GM23248 (cell line): ENCODE data around the gene CTIF. TPM values are rescaled to one million over a fixed set of nuclear protein-coding genes. Genes with fewer than 3 reads are reported as not detected.
"Not testable (repeated sequence)": the region's sequence is repeated elsewhere in the genome, so short reads cannot be mapped to it uniquely, and the experiment has no call there.

Experiments
- DNase-seq: peaks from one replicate; pipeline ENCODE4 v3.0.0-alpha.2; 2015
- H2AFZ ChIP-seq: fragments of 200-600 bp; sonication (generic); 2 replicates; pipeline ENCODE4 v1.6.1; 2016; ENCODE audit warnings: antibody characterized with exemption
- H3F3A ChIP-seq: fragments of 200-600 bp; sonication (generic); 2 replicates; pipeline ENCODE4 v1.6.1; 2016; ENCODE audit warnings: mild to moderate bottlenecking, antibody characterized with exemption, mixed run types; ENCODE audit not compliant: insufficient read depth
- H3K27ac ChIP-seq: fragments of 200-600 bp; sonication (generic); 2 replicates; pipeline ENCODE4 v1.5.1; 2016; ENCODE audit warnings: mild to moderate bottlenecking
- H3K27me3 ChIP-seq: fragments of 200-600 bp; sonication (generic); replicated peaks from 2 replicates; pipeline ENCODE4 v1.6.1; 2016; ENCODE audit warnings: mild to moderate bottlenecking; ENCODE audit not compliant: insufficient read depth
- H3K36me3 ChIP-seq: fragments of 200-600 bp; sonication (generic); 2 replicates; pipeline ENCODE4 v1.6.1; 2016; ENCODE audit warnings: low read depth, mild to moderate bottlenecking
- H3K4me1 ChIP-seq: fragments of 200-600 bp; sonication (generic); 2 replicates; pipeline ENCODE4 v1.6.1; 2016; ENCODE audit warnings: mild to moderate bottlenecking; ENCODE audit not compliant: insufficient read depth
- H3K4me2 ChIP-seq: fragments of 200-600 bp; sonication (generic); one replicate; pipeline ENCODE4 v1.6.1; 2016; ENCODE audit warnings: mild to moderate bottlenecking; ENCODE audit not compliant: unreplicated experiment
- H3K4me3 ChIP-seq: fragments of 200-600 bp; sonication (generic); 2 replicates; pipeline ENCODE4 v1.5.1; 2016; ENCODE audit warnings: mild to moderate bottlenecking
- H3K79me2 ChIP-seq: fragments of 200-600 bp; sonication (generic); 2 replicates; pipeline ENCODE4 v1.6.1; 2016; ENCODE audit warnings: mild to moderate bottlenecking; ENCODE audit not compliant: insufficient read depth
- H3K9ac ChIP-seq: fragments of 200-600 bp; sonication (generic); 2 replicates; pipeline ENCODE4 v1.6.1; 2016; ENCODE audit warnings: mild to moderate bottlenecking
- H3K9me2 ChIP-seq: fragments of 200-600 bp; sonication (generic); 2 replicates; pipeline ENCODE4 v1.6.1; 2016; ENCODE audit warnings: mixed run types, mild to moderate bottlenecking, moderate library complexity; ENCODE audit not compliant: insufficient read depth
- H3K9me3 ChIP-seq: fragments of 200-600 bp; sonication (generic); one replicate; pipeline ENCODE4 v1.6.1; 2017; ENCODE audit warnings: low read depth
- H4K20me1 ChIP-seq: fragments of 200-600 bp; sonication (generic); 2 replicates; pipeline ENCODE4 v1.6.0; 2016; ENCODE audit not compliant: insufficient read depth
- EZH2 ChIP-seq: fragments of 200-600 bp; sonication (generic); IDR thresholded peaks from 2 replicates; pipeline ENCODE4 v1.6.1; 2018; ENCODE audit warnings: antibody characterized with exemption, mild to moderate bottlenecking; ENCODE audit not compliant: insufficient read depth, poor library complexity, severe bottlenecking
- EZH2phosphoT487 ChIP-seq: fragments of 200-600 bp; sonication (generic); IDR thresholded peaks from 2 replicates; pipeline ENCODE4 v1.6.1; 2018; ENCODE audit warnings: antibody characterized with exemption, moderate library complexity, mild to moderate bottlenecking, low read depth; ENCODE audit not compliant: insufficient read depth
- WGBS, 2 experiments: methylation state at CpG; one replicate each; pipeline ENCODE4 v1.1.6; 2015 to 2017; ENCODE audit warnings: low lambda C conversion rate in 2 of 2, low coverage in 1 of 2; ENCODE audit errors: missing lambda C conversion rate in 2 of 2; 5-methylcytosine and 5-hydroxymethylcytosine counted together
- in situ Hi-C: fragments of 300-500 bp; cut with MboI; formaldehyde crosslinking; loops from 2 replicates; pipeline ENCODE4 v1.15.0; 2020
- polyA plus RNA-seq: library from polyadenylated mRNA; unstranded; fragments of >200 nt; fragmentation: Nextera tagmentation; extraction: Ambion mirVana; gene quantifications from 2 replicates; pipeline ENCODE4 v1.2.1, GENCODE V29; 2016
- total RNA-seq: library from RNA; depleted of rRNA; stranded (reverse); fragments of >200 nt; shearing (Covaris generic); gene quantifications from 2 replicates; pipeline ENCODE4 v1.2.3, GENCODE V29; 2014

CTIF gene
- total and polyA plus RNA-seq, 2 experiments from 2014 or later = 21.5 to 46.8 TPM

DNA sequence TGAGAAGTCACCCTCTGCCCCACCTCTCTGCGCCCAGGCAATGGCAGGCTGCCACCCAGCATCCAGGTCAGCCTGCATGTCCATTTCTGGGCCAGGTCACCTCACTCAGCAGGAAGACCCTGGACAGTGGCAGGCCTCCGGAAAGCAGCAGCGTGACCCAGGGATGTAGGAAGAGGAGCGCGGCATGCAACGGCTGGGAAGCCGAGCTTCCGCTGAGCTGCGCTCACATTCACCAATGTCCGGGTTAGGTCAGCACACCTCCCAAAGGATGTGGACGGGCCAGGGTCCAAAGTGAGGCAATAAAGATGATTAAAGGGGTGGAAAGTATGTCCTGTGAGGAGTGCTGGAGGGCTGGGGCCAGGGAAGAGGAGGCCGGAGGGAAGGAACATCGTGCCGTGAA is 174.5 kb downstream of the CTIF start:
- WGBS, 2 experiments = 98 to 99% methylated on average over 13 to 14 of the region's 14 CpGs

DNA sequence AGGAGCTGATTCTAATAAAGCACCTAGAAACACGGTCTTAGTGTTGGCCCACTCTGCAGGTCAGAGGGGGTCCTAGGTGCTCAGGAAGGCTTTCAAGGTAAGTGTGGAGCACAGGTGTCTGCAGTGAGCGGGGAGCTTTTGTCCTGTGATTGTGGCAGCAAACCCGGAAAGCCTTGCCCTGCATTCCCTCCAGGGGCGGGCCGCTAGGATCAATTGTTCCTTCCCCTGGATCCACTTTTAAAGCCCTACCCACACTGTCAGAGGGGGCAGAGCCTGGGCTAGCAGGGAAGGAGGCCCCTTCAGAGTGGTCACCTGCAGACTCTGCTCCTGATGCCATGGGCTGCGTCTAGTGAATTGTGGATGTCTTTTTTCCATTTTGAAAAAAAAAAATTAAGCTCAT is 176.0 kb downstream of the CTIF start:
- no peaks in the 10 kb centered on the region; the same call in 1 of the 2 replicates for H3F3A ChIP-seq
- H3K4me2 ChIP-seq = no peak overlapping the region
- no peak overlapping the region for H3K27ac ChIP-seq
- H3K4me3 ChIP-seq = no peak overlapping the region
- peaks cover 11% of the 10 kb centered on the region for H3K4me1 ChIP-seq
- no peaks in the 10 kb centered on the region for H3K27me3 ChIP-seq
- no peak overlapping the region for H3K9ac ChIP-seq
- in situ Hi-C loops = no loop called here
- no peaks in the 10 kb centered on the region for H4K20me1 ChIP-seq
- H3K79me2 ChIP-seq = peaks cover 40% of the 10 kb centered on the region
- H3K9me2 ChIP-seq = no peaks in the 10 kb centered on the region
- peaks cover 4% of the 10 kb centered on the region; the same call in 1 of the 2 replicates for H3K36me3 ChIP-seq
- WGBS, 2 experiments = 86 to 94% methylated on average over 6 of the region's 6 CpGs
- DNase-seq = no peak
- no peak overlapping the region for H2AFZ ChIP-seq
- H3K9me3 ChIP-seq = no peaks in the 10 kb centered on the region
- TF ChIP-seq EZH2 (no peak), EZH2phosphoT487 (no peak)

More for the DNA sequence above, 174.5 kb downstream of the CTIF start:
- no peak overlapping the region for H3K9ac ChIP-seq
- no peak overlapping the region for H3K4me2 ChIP-seq
- H3K27ac ChIP-seq = no peak overlapping the region
- H3K4me3 ChIP-seq = no peak overlapping the region
- H3K36me3 ChIP-seq = no peaks in the 10 kb centered on the region; the same call in 1 of the 2 replicates
- no peaks in the 10 kb centered on the region for H3K9me3 ChIP-seq
- no peaks in the 10 kb centered on the region for H3K9me2 ChIP-seq
- no peak for DNase-seq
- in situ Hi-C loops = no loop called here
- no peaks in the 10 kb centered on the region for H4K20me1 ChIP-seq
- H3F3A ChIP-seq = no peaks in the 10 kb centered on the region
- H3K79me2 ChIP-seq = peaks cover 36% of the 10 kb centered on the region
- H3K27me3 ChIP-seq = no peaks in the 10 kb centered on the region
- no peak overlapping the region for H2AFZ ChIP-seq
- H3K4me1 ChIP-seq = peaks cover 11% of the 10 kb centered on the region
- TF ChIP-seq EZH2 (no peak), EZH2phosphoT487 (no peak)

DNA sequence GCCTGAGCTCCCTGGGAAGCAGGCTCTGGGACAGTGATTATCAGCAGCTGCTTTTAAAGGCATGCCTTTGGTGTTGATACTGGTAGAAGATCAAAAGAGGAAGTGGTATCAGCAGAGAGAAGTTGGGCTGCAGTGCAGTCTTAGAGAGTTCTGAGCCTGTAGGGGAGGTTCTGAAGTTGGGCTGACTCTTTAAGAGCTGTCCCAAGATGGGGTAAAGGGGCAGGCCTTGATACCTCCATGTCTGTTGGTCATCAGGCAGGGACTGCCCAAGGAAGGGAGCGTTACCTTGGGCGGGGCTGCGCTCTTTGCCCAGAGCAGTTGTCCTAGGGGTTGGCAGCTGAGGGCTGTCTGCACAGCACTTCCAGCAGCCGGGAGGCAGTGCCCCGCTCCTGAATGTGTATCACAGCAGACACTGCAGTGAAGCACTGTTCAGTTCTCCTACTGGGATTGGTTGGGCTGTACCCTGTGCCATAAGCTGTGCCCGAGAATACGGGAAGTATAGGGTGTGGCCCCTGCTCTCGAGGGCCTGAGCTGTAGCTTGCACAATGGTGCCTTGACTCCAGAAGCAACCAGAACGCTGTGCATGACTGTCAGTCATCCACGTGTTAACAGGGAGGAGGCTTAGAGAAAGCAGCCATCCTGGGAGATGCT is 177.0 kb downstream of the CTIF start:
- Histone ChIP-seq H3K9me2 (no peaks in the 10 kb centered on the region), H3K79me2 (peaks cover 48% of the 10 kb centered on the region), H3K9ac (0 out of 2 replicates have a peak overlapping the region, but pooled peaks have one; percentile 23), H3F3A (no peaks in the 10 kb centered on the region; the same call in none of the 2 replicates), H3K36me3 (peaks cover 4% of the 10 kb centered on the region; the same call in 1 of the 2 replicates), H3K27me3 (no peaks in the 10 kb centered on the region), H3K4me3 (no peak overlapping the region), H3K9me3 (no peaks in the 10 kb centered on the region), H2AFZ (no peak overlapping the region), H3K4me1 (peaks cover 20% of the 10 kb centered on the region), H3K27ac (peak overlapping the region; percentile 17), H4K20me1 (no peaks in the 10 kb centered on the region), H3K4me2 (no peak overlapping the region)
- no peak for TF ChIP-seq EZH2phosphoT487
- in situ Hi-C loops = no loop called here
- WGBS, 2 experiments = 21 to 25% methylated on average over 10 of the region's 10 CpGs
- peak; percentile 69 for DNase-seq

DNA sequence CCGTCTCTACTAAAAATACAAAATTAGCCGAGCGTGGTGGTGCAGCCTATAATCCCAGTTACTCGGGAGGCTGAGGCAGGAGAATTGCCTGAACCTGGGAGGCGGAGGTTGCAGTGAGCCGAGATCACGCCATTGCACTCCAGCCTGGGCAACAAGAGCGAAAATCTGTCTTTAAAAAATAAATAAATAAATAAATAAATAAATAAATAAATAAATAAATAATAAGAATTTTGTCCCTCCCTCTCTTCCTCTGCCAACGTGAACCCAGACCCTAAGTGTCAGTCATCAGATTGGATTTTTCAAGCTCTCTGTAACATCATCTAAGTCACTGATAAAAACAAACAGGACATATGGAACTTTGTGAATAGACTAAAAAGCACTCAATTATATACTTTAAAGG is 178.4 kb downstream of the CTIF start:
- H3K27ac ChIP-seq, H3K9ac ChIP-seq, H3K9me3 ChIP-seq, H2AFZ ChIP-seq, H3F3A ChIP-seq, in situ Hi-C loops, DNase-seq, H3K36me3 ChIP-seq, H4K20me1 ChIP-seq, H3K4me3 ChIP-seq, H3K4me2 ChIP-seq, H3K27me3 ChIP-seq, H3K9me2 ChIP-seq: not testable (repeated sequence)
- Histone ChIP-seq H3K4me1 (peaks cover 26% of the 10 kb centered on the region), H3K79me2 (peaks cover 41% of the 10 kb centered on the region)
- 96 to 99% methylated on average over 9 of the region's 9 CpGs for WGBS, 2 experiments
